Measurements from ENCODE around the gene CCDC136. TPM values are rescaled to one million over a fixed set of nuclear protein-coding genes. Genes with fewer than 3 reads are reported as not detected.

CCDC136 gene
- total RNA-seq, 2 experiments from 2014 or later = 13.8 to 14.5 TPM

GRCh38 chr7:128843938-128844621, 52.3 kb downstream of the CCDC136 start:
- POLR2A ChIA-PET = no interaction called here
- no peak overlapping the region for H3K27ac Mint-ChIP-seq
- ATAC-seq (ENCODE audit: low read depth) = no peak
- H3K27me3 Mint-ChIP-seq = no peaks in the 10 kb centered on the region
- H3K4me3 Mint-ChIP-seq = no peak overlapping the region
- no peaks in the 10 kb centered on the region for H3K36me3 Mint-ChIP-seq
- H3K4me1 Mint-ChIP-seq = peaks cover 1% of the 10 kb centered on the region
- DNase-seq = no peak
- H3K9me3 Mint-ChIP-seq = no peaks in the 10 kb centered on the region

- Mint-ChIP-seq H3K27me3 (no peaks in the 10 kb centered on the region), H3K9me3 (no peaks in the 10 kb centered on the region), H3K4me3 (no peak overlapping the region), H3K27ac (no peak overlapping the region), H3K4me1 (peaks cover 1% of the 10 kb centered on the region), H3K36me3 (no peaks in the 10 kb centered on the region)
- DNase-seq (no peak), ATAC-seq (ENCODE audit: low read depth) (no peak)
- POLR2A ChIA-PET = no interaction called here
Observed at GRCh38 chr7:128844777-128845311, 53.1 kb downstream of the CCDC136 start.

- Mint-ChIP-seq H3K36me3 (no peaks in the 10 kb centered on the region), H3K27ac (no peak overlapping the region), H3K9me3 (no peaks in the 10 kb centered on the region), H3K4me1 (peaks cover 1% of the 10 kb centered on the region), H3K4me3 (no peak overlapping the region), H3K27me3 (no peaks in the 10 kb centered on the region)
- POLR2A ChIA-PET = no interaction called here
- ATAC-seq (ENCODE audit: low read depth) (no peak), DNase-seq (no peak)
Observed at GRCh38 chr7:128845475-128845874, 53.7 kb downstream of the CCDC136 start.

GRCh38 chr7:128845987-128846386, 54.2 kb downstream of the CCDC136 start:
- Mint-ChIP-seq H3K27ac (no peak overlapping the region), H3K4me3 (no peak overlapping the region), H3K27me3 (no peaks in the 10 kb centered on the region), H3K9me3 (no peaks in the 10 kb centered on the region), H3K4me1 (peaks cover 1% of the 10 kb centered on the region), H3K36me3 (no peaks in the 10 kb centered on the region)
- DNase-seq (no peak), ATAC-seq (ENCODE audit: low read depth) (no peak)
- POLR2A ChIA-PET = no interaction called here

GRCh38 chr7:128846781-128847444, 55.1 kb downstream of the CCDC136 start:
- H3K4me3 Mint-ChIP-seq = no peak overlapping the region
- H3K9me3 Mint-ChIP-seq = no peaks in the 10 kb centered on the region
- no peak overlapping the region for H3K27ac Mint-ChIP-seq
- DNase-seq = no peak
- no peaks in the 10 kb centered on the region for H3K27me3 Mint-ChIP-seq
- H3K4me1 Mint-ChIP-seq = peaks cover 1% of the 10 kb centered on the region
- POLR2A ChIA-PET = no interaction called here
- no peak for ATAC-seq (ENCODE audit: low read depth)
- no peaks in the 10 kb centered on the region for H3K36me3 Mint-ChIP-seq

GRCh38 chr7:128847721-128848211, 56.0 kb downstream of the CCDC136 start:
- Mint-ChIP-seq H3K9me3 (no peaks in the 10 kb centered on the region), H3K27ac (no peak overlapping the region), H3K27me3 (no peaks in the 10 kb centered on the region), H3K4me3 (no peak overlapping the region), H3K36me3 (no peaks in the 10 kb centered on the region), H3K4me1 (no peaks in the 10 kb centered on the region)
- DNase-seq (no peak), ATAC-seq (ENCODE audit: low read depth) (no peak)
- POLR2A ChIA-PET = no interaction called here

- ATAC-seq (ENCODE audit: low read depth) = no peak
Observed at GRCh38 chr7:128848289-128849155, 56.8 kb downstream of the CCDC136 start.

GRCh38 chr7:128849156-128849515, 57.4 kb downstream of the CCDC136 start:
- no peak overlapping the region for H3K27ac Mint-ChIP-seq
- POLR2A ChIA-PET = no interaction called here

More at GRCh38 chr7:128848289-128849155, 56.8 kb downstream of the CCDC136 start:
- Mint-ChIP-seq H3K36me3 (no peaks in the 10 kb centered on the region), H3K4me1 (no peaks in the 10 kb centered on the region), H3K27ac (no peak overlapping the region), H3K4me3 (no peak overlapping the region), H3K9me3 (no peaks in the 10 kb centered on the region), H3K27me3 (no peaks in the 10 kb centered on the region)
- no peak for DNase-seq
- POLR2A ChIA-PET = no interaction called here

GRCh38 chr7:128849804-128850490, 58.2 kb downstream of the CCDC136 start:
- H3K4me3 Mint-ChIP-seq = no peak overlapping the region
- H3K27ac Mint-ChIP-seq = no peak overlapping the region
- no peaks in the 10 kb centered on the region for H3K9me3 Mint-ChIP-seq
- POLR2A ChIA-PET = no interaction called here
- no peaks in the 10 kb centered on the region for H3K4me1 Mint-ChIP-seq
- DNase-seq = no peak
- no peak for ATAC-seq (ENCODE audit: low read depth)
- no peaks in the 10 kb centered on the region for H3K27me3 Mint-ChIP-seq
- no peaks in the 10 kb centered on the region for H3K36me3 Mint-ChIP-seq

More at GRCh38 chr7:128849156-128849515, 57.4 kb downstream of the CCDC136 start:
- Mint-ChIP-seq H3K36me3 (no peaks in the 10 kb centered on the region), H3K9me3 (no peaks in the 10 kb centered on the region), H3K27me3 (no peaks in the 10 kb centered on the region), H3K4me1 (no peaks in the 10 kb centered on the region), H3K4me3 (no peak overlapping the region)
- ATAC-seq (ENCODE audit: low read depth) = no peak
- no peak for DNase-seq

- ATAC-seq (ENCODE audit: low read depth) (no peak), DNase-seq (no peak)
- Mint-ChIP-seq H3K4me1 (no peaks in the 10 kb centered on the region), H3K9me3 (no peaks in the 10 kb centered on the region), H3K27ac (no peak overlapping the region), H3K27me3 (no peaks in the 10 kb centered on the region), H3K36me3 (no peaks in the 10 kb centered on the region), H3K4me3 (no peak overlapping the region)
- POLR2A ChIA-PET = no interaction called here
Observed at GRCh38 chr7:128852537-128853254, 60.9 kb downstream of the CCDC136 start.

- Mint-ChIP-seq H3K27me3 (no peaks in the 10 kb centered on the region), H3K36me3 (no peaks in the 10 kb centered on the region), H3K27ac (no peak overlapping the region), H3K9me3 (no peaks in the 10 kb centered on the region), H3K4me3 (no peak overlapping the region), H3K4me1 (no peaks in the 10 kb centered on the region)
- no peak for DNase-seq
- no peak for ATAC-seq (ENCODE audit: low read depth)
- POLR2A ChIA-PET = no interaction called here
Observed at GRCh38 chr7:128853799-128854198, 62.0 kb downstream of the CCDC136 start.

GRCh38 chr7:128854396-128854795, 62.6 kb downstream of the CCDC136 start:
- DNase-seq (no peak), ATAC-seq (ENCODE audit: low read depth) (no peak)
- no peaks in the 10 kb centered on the region for H3K4me1 Mint-ChIP-seq
- no peaks in the 10 kb centered on the region for H3K9me3 Mint-ChIP-seq
- H3K27me3 Mint-ChIP-seq = no peaks in the 10 kb centered on the region
- no peak overlapping the region for H3K27ac Mint-ChIP-seq
- no peaks in the 10 kb centered on the region for H3K36me3 Mint-ChIP-seq
- POLR2A ChIA-PET = no interaction called here
- no peak overlapping the region for H3K4me3 Mint-ChIP-seq
